Bronchial epithelial cell (primary cell): ENCODE data around the gene POLDIP2. TPM values are rescaled to one million over a fixed set of nuclear protein-coding genes. Genes with fewer than 3 reads are reported as not detected.
A peak's percentile ranks its signal among the peaks of the same experiment; 100 is the strongest.

Experiments used
- DNase-seq: peaks from one replicate; pipeline ENCODE4 v3.0.0-alpha.2; 2010; ENCODE audit warnings: low read depth
- FAIRE-seq: peaks from 2 replicates; lab custom pipeline; 2011; peaks lifted over from hg19 to GRCh38; lab: Jason Lieb, UNC
- H3K27me3 ChIP-seq: 2 replicates; pipeline ENCODE4 v1.5.1; 2011; ENCODE audit warnings: low read length; ENCODE audit not compliant: control insufficient read depth, insufficient read depth
- H3K36me3 ChIP-seq: 2 replicates; pipeline ENCODE4 v1.5.1; 2011; ENCODE audit warnings: low read length; ENCODE audit not compliant: control insufficient read depth, insufficient read depth
- H3K4me3 ChIP-seq: 2 replicates; pipeline ENCODE4 v1.5.1; 2011; ENCODE audit warnings: mild to moderate bottlenecking, low read depth, low read length, control low read depth
- CTCF ChIP-seq: IDR thresholded peaks from 2 replicates; pipeline ENCODE4 v1.5.1; 2011; ENCODE audit warnings: mild to moderate bottlenecking, moderate library complexity, low read length, control low read depth, inconsistent platforms; ENCODE audit not compliant: insufficient read depth, severe bottlenecking
- total RNA-seq: library from RNA; depleted of rRNA; stranded (reverse); fragments of >200 nt; gene quantifications from 2 replicates; pipeline ENCODE4 v1.2.1, GENCODE V29; 2014

POLDIP2 gene
- total RNA-seq, 1 donor from 2014 or later: 59.8 TPM

- Histone ChIP-seq H3K36me3 (no peaks in the 10 kb centered on the region), H3K27me3 (no peaks in the 10 kb centered on the region), H3K4me3 (peak within 1 kb of the TSS; percentile 80)
- no peak for FAIRE-seq
- DNase-seq: peak; percentile 90
- TF ChIP-seq CTCF: peak; percentile 12
These were observed 38.3 kb downstream of the POLDIP2 start, which contains the start of gene TMEM97 for GRCh38 chr17:28318759-28319597. TSS of gene TMEM97 (plus strand) at chr17:28319200. CDS start at chr17:28319240, 40 bp downstream.

- FAIRE-seq: no peak
- Histone ChIP-seq H3K4me3 (peak overlapping the region; percentile 80), H3K27me3 (no peaks in the 10 kb centered on the region), H3K36me3 (no peaks in the 10 kb centered on the region)
- peak; percentile 20 for DNase-seq
- TF ChIP-seq CTCF: no peak
These were observed 39.2 kb downstream of the POLDIP2 start for GRCh38 chr17:28317966-28318758.

- no peaks in the 10 kb centered on the region for H3K36me3 ChIP-seq
- DNase-seq (no peak), FAIRE-seq (no peak)
- no peak overlapping the region for H3K4me3 ChIP-seq
- TF ChIP-seq CTCF: no peak
- H3K27me3 ChIP-seq: no peaks in the 10 kb centered on the region
These were observed 40.0 kb downstream of the POLDIP2 start for GRCh38 chr17:28317099-28317965.

- H3K27me3 ChIP-seq: no peaks in the 10 kb centered on the region
- H3K4me3 ChIP-seq: no peak overlapping the region
- FAIRE-seq (no peak), DNase-seq (no peak)
- no peaks in the 10 kb centered on the region for H3K36me3 ChIP-seq
- no peak for TF ChIP-seq CTCF
These were observed 41.3 kb downstream of the POLDIP2 start for GRCh38 chr17:28315846-28316705.

GRCh38 chr17:28313841-28314240, 43.5 kb downstream of the POLDIP2 start:
- FAIRE-seq: no peak
- no peaks in the 10 kb centered on the region for H3K36me3 ChIP-seq

More at GRCh38 chr17:28313841-28314240, 43.5 kb downstream of the POLDIP2 start:
- TF ChIP-seq CTCF: no peak
- Histone ChIP-seq H3K4me3 (no peak overlapping the region), H3K27me3 (no peaks in the 10 kb centered on the region)
- DNase-seq: no peak
